IPS-NIHi7 (cell line): ENCODE results near the gene PAQR3.
A peak's percentile ranks its signal among the peaks of the same experiment; 100 is the strongest.

Source experiments
- DNase-seq: peaks from one replicate; pipeline ENCODE4 v3.0.0; 2012; ENCODE audit warnings: mixed read lengths; ENCODE audit errors: extremely low spot score

The PAQR3 gene, protein sequence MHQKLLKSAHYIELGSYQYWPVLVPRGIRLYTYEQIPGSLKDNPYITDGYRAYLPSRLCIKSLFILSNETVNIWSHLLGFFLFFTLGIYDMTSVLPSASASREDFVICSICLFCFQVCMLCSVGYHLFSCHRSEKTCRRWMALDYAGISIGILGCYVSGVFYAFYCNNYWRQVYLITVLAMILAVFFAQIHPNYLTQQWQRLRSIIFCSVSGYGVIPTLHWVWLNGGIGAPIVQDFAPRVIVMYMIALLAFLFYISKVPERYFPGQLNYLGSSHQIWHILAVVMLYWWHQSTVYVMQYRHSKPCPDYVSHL

DNA sequence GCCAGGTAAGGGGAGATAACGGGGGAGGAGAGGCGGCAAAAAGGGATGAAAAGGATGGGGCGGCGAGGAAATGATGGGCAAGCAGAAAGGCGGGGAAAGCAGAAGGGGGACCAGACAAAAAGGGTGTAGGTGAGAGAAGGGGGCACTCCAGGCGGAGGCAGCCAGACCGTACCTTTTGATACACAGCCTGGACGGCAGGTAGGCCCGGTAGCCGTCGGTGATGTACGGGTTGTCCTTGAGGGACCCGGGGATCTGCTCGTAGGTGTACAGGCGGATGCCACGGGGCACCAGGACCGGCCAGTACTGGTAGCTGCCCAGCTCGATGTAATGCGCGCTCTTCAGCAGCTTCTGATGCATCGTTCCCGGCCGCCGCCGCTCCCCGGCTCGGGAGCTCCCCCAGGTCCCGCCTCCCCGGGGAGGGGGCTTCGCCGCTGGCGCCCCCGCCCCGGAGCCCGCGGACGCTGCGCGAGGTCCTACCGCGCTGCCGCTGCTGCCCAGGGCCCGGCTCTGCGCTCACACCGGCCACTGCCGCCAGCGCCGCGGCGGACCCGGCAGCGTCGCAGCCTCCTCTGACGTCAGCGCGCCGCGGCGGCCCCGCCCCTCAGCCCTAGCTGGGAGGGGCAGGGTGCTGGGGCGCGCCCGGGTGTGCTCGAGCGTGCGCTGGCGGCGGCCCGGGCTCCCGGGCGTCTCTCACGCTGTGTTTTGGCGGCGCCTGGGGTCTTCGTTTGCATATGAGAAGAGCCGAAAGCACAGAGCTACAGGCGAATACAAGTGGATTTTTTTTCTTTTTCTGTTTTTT, at the start of gene PAQR3:
TSS of gene PAQR3 (minus strand) at position 571 of the 799 bp plus-strand sequence. CDS start at position 357, 214 bp downstream.
- DNase-seq, result peak; percentile 96

GRCh38 chr4:78987683-78988082, 48.4 kb upstream of the PAQR3 start:
- no peak for DNase-seq

GRCh38 chr4:78984593-78984992, 45.4 kb upstream of the PAQR3 start:
- no peak for DNase-seq

GRCh38 chr4:78975865-78976264, 36.6 kb upstream of the PAQR3 start:
- no peak for DNase-seq

DNA sequence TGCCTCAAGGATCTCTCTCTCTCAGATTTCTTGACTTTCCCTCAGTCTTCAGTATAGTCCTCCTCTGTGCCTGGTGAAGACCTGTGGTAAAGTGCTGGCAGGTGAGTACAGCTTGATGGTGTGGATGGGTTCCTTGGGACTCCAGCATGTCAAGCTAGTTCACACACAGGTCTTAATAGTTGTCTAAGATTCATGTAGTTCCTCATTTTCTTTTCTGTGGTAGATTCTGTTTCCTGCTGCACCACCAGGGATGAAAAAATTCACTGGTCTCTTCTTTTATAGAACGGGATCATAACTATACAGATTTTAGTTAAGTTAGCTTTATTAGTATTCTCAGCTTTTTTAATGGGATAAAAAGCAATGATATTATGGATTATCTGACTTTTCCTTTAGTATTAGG, 32.5 kb upstream of the PAQR3 start:
- no peak for DNase-seq

DNA sequence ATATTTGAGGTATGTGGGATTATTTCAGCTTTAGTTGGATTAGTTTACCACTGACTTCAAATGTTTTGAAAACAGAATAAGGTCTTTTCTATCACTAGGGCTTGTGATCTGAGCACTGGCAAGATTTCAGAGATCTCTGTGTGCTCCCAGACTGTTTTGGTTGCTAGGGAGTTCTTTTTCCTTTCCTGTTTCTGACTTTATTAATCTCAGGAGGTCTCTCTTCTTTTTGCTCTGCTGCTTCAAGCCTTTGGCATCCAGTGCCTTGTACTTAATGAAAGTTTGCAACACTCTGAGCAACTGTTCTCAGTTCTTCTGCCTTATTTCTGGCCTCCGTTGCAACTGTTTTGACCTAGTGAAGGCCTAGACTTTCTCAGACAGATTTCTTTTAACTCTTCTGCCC, 32.1 kb upstream of the PAQR3 start:
- DNase-seq, result no peak

GRCh38 chr4:78962597-78963115, 23.4 kb upstream of the PAQR3 start:
- no peak for DNase-seq

DNA sequence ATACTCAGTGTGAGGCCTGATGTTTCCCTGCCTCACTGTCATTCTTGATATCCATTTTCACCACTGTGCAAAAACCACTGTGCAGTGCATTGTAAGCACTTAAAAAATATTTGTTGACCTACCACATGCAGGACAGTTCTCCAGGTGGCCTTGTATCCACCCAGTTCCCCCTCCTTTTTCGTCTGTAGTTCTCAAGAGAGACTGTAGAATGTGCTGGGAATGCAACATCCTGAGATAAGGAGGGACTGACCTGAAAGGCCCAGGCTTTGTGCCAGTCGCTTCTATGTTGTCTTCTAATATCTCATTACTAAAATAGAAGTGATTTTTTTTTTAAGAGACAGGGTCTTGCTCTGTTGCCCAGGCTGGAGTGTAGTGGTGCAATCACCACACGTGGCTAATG, 21.7 kb upstream of the PAQR3 start:
- no peak for DNase-seq

DNA sequence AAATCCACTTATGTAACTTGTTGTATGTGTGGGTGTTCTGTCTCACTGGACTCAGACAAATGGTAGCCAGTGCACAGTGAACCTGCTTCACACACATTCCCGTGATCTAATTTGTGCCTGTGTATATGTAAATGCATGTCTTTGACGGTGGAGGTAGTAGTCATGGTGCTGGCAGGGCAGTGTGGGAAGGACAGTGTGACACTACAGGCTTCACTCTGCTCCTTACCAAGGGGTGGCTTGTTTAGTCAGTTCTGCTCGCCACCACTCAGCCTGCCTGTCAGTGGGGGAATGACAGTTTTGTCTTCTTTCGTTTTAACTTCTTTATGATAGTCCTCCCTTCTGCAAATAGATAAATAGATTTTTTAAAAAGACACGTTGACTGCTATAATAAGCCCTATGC, 17.7 kb upstream of the PAQR3 start:
- no peak for DNase-seq

DNA sequence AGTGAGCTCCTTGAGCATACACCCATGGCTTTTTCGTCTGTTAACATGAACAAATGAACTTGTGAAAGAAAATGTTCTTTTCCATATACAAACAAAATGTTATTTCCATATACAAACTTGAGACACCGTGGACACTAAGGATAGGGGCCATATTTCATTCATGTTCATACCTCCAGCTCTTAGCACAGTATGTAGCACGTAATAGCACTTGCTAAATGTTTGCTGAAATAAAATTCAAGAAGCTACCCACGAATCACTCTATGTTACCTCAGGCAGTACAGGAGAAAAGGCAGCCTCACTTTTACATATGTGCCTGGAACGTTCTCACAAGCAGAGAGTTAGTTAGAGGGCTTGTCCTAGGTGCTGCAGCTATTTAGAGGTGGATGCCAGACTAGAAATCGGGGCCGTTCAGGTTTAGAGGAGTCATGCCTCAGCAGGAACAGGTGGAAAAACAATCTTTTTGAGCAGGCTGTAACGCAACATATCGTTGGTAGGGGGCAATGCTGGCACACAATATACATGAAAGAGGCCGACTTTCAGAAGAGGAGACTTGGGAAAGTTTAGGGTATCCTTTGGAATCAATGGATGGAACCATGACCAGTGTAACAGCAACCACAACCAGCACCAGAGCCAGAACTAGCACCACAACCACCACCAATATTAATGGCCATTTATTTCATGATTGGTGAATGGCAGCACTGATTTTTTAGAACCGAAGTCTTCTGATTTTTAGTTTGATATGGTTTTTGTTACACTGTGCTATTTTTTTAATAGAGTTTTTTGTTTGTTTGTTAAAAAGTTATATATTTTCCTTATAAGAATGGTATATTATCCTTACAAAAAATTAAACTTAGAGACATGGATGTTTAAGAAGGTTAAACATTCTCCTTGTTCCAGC, 14.8 kb upstream of the PAQR3 start:
- DNase-seq, result peak; percentile 52

- no peak for DNase-seq
Observed at GRCh38 chr4:78953231-78953630, 14.0 kb upstream of the PAQR3 start.

DNA sequence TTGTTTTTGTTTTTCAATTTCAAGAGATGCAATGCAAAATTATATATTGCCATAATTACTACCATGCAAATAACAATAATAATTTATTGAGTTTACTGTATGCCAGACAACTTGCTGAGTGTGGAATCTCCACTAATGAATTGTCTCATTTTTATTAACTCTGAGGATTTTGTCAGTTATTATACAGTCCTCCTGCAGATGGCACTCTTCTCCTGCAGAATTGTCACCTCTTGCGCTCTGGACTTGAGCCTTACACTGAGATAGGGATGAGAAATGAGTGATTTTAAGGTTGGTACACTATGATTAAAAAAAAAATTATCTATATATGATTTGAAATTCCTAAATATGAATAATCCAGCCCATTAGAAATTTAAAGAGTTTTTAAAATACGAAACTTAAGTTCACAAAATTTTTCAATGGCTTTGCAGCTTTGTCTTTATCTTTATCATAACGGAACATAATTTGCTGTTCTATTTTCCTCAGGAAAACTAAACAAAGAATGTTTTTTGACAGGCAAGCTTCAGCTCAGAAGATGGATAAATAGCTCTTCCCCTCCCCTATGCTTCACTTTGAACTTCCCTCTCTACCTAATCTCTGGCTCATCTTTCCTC, 12.7 kb upstream of the PAQR3 start:
- DNase-seq, result peak; percentile 44

DNA sequence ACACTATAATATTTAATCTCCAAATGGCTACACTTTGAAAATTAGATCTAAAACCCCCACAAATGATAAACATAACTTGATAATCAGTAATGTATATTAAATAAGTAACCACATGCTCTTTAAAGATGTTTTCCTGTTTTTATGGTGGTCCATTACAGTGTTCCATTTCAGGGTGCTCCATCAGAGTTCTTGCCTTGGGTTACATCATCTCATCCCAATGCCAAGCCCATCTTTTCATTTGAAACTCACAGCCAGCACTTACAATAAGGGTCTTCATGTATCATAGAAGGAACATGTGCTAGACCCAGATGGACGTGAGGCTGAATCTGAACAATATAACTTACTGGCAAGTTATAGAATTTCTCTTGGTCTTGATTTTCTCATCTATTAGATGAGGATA, 10.5 kb upstream of the PAQR3 start:
- DNase-seq, result no peak

GRCh38 chr4:78945651-78946179, 6.5 kb upstream of the PAQR3 start:
- no peak for DNase-seq

GRCh38 chr4:78944381-78944780, 5.1 kb upstream of the PAQR3 start:
- no peak for DNase-seq

DNA sequence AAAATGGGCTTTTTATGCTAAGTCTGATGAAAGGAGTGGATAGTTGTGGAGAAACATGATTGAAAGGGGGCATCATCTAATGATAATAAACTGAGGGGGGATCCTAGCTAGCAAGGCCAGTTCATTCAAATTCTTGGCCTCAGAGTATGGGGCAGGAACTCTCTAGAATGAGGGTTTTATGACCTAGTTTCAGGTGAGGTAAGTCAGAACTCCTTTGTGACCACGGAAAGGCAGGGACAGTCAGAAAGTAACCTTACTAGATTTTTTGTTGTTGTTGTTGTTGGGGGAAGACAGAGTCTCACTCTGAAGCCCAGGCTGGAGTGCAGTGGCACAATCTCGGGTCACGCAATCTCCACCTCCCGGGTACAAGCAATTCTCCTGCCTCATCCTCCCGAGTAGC, 1.5 kb upstream of the PAQR3 start:
- DNase-seq, result no peak

GRCh38 chr4:78939667-78940008, 400 bp upstream of the PAQR3 start:
- DNase-seq, result no peak

- DNase-seq, result no peak
Observed at GRCh38 chr4:78938474-78938867, 767 bp downstream of the PAQR3 start.

DNA sequence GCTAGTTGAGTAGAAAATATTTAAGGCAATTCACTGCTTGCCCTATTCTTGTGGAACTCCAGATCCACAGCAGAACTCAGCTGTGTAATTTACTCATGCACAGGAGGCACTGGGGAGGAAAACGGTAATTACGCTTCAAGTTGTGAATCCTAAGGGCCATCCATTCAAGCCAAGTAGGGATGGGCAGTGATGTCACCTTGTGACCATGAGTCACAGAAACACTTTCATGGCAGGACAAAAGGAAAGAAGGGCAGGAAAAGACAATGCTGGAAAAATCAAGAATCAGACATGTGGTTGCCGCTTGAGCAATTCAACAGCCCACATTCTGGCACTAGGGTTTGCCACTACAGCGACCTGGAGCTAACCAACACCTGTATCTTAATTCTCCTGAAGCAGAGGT, 1.4 kb downstream of the PAQR3 start:
- DNase-seq, result no peak

GRCh38 chr4:78936989-78937388, 2.2 kb downstream of the PAQR3 start:
- DNase-seq, result no peak

DNA sequence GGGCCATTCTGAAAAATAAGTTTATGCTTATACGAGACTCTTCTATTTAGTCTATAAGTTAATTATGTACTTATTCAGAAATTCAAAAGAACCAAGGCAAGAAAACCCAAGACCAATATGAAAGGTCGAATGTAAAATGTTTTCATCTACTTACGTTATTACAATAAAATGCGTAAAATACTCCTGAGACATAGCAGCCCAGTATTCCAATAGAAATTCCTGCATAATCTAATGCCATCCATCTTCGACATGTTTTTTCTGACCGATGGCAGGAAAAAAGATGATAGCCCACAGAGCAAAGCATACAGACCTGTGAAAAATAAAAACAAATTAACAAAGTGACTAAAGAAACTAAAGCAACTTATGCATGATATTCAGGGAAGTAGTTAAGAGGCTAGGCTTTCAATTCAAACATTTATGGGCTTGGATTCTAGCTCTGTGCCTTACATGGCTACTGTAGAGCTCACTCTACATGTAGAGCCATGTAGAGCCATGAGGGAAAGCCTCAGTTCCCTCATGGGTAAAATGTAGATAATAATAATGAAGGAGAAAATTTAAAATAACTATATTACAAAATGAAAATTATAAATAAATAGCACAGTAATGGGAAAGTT, 9.1 kb downstream of the PAQR3 start:
- DNase-seq, result no peak
